H1 (cell line): ENCODE results near the gene HADH. TPM values are rescaled to one million over a fixed set of nuclear protein-coding genes. Genes with fewer than 3 reads are reported as not detected.

ENCODE experiments used
- CBX5 ChIP-seq: fragments of 300-800, 300-1000 bp; sonication (generic); IDR thresholded peaks from 2 replicates; pipeline ENCODE4 v1.7.1; 2016; ENCODE audit warnings: antibody characterized with exemption, low read length, low read depth
- CHD7 ChIP-seq: fragments of 300-600 bp; sonication (generic); IDR thresholded peaks from 2 replicates; pipeline ENCODE4 v1.7.1; 2012; ENCODE audit warnings: low read length, moderate library complexity, mild to moderate bottlenecking, inconsistent platforms; ENCODE audit not compliant: insufficient replicate concordance
- HDAC2 ChIP-seq, 2 experiments: fragments of 300-600 bp in 1 of 2; sonication (generic) in 1 of 2; IDR thresholded peaks; 2 replicates each; pipeline ENCODE4 v1.6.1; 2011 to 2012; ENCODE audit warnings: low read depth in 2 of 2, low read length in 2 of 2, mild to moderate bottlenecking in 2 of 2, moderate library complexity in 2 of 2, borderline replicate concordance in 1 of 2, inconsistent platforms in 1 of 2
- NRF1 ChIP-seq: IDR thresholded peaks from 2 replicates; pipeline ENCODE4 v1.6.1; 2011; ENCODE audit warnings: mild to moderate bottlenecking, low read depth, low read length, improper control_type of control experiment
- RBBP5 ChIP-seq: IDR thresholded peaks from 2 replicates; pipeline ENCODE4 v1.7.1; 2012; ENCODE audit warnings: low read depth, mild to moderate bottlenecking, inconsistent platforms, low read length, moderate library complexity, borderline replicate concordance
- SAP30 ChIP-seq: fragments of 300-600 bp; sonication (generic); IDR thresholded peaks from 2 replicates; pipeline ENCODE4 v1.7.1; 2012; ENCODE audit warnings: low read length, moderate library complexity, mild to moderate bottlenecking, inconsistent platforms; ENCODE audit not compliant: insufficient read depth, insufficient replicate concordance
- SP4 ChIP-seq: IDR thresholded peaks from 2 replicates; pipeline ENCODE4 v1.6.1; 2012; ENCODE audit warnings: low read length, inconsistent platforms
- TEAD4 ChIP-seq: IDR thresholded peaks from 2 replicates; pipeline ENCODE4 v1.6.1; 2012; ENCODE audit warnings: low read depth, low read length, inconsistent platforms, mixed read lengths
- polyA plus RNA-seq, 7 experiments: library from polyadenylated mRNA; depleted of rRNA in 3 of 7; stranded (reverse) in 5 of 7; unstranded in 2 of 7; fragments of >200 nt in 5 of 7; fragments of 200-250 nt in 2 of 7; gene quantifications; 1 replicate in 5 of 7; 2 replicates in 1 of 7; 4 replicates in 1 of 7; pipeline versions ENCODE4 v1.2.1 to v1.2.3, GENCODE V29; 2011 to 2013; ENCODE audit warnings: missing spikeins in 2 of 7, mixed read lengths in 2 of 7
- total RNA-seq: library from RNA; stranded (reverse); fragmentation: NEBNext Ultra II Directional; extraction: Animal tissue kit (Norgen Biotek cat#: 25700); gene quantifications from 2 replicates; pipeline ENCODE4 v1.2.1, GENCODE V29; 2021
- TF ChIP-seq, protein P1 (sequence below): IDR thresholded peaks from 2 replicates; pipeline ENCODE4 v1.6.1; 2011; ENCODE audit warnings: low read length, improper control_type of control experiment

HADH gene
- total and polyA plus RNA-seq, 2 of the 8 experiments (the other 6 are each of a cell fraction or from before 2014, with no cell fraction given), result 47.5 to 54.4 TPM

- TF ChIP-seq CHD7 (no peak), HDAC2 (IDR thresholded peaks at IDR 0.05; ENCODE audit: borderline replicate concordance in 1 of 2, low read depth in 2 of 2, low read length in 2 of 2) (no peak), CBX5 (no peak), SAP30 (no peak), RBBP5 (no peak), TEAD4 (no peak), NRF1 (no peak), SP4 (no peak)
- TF ChIP-seq, protein P1, sequence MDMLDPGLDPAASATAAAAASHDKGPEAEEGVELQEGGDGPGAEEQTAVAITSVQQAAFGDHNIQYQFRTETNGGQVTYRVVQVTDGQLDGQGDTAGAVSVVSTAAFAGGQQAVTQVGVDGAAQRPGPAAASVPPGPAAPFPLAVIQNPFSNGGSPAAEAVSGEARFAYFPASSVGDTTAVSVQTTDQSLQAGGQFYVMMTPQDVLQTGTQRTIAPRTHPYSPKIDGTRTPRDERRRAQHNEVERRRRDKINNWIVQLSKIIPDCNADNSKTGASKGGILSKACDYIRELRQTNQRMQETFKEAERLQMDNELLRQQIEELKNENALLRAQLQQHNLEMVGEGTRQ, result no peak
These were observed 14.4 kb downstream of the HADH start (continued) for GRCh38 chr4:108003982-108004515.
